Activated naive CD4-positive, alpha-beta T cell treated with anti-CD3 and anti-CD28 coated beads, Interleukin-2, amount 50 U/mL, for 72 hours (primary cell): ENCODE results near the gene GRPEL2. TPM values are rescaled to one million over a fixed set of nuclear protein-coding genes. Genes with fewer than 3 reads are reported as not detected.

Experiments
- ATAC-seq, 2 donors: fragments of 150-1000 bp; cut with Tn5 transposase; 2 replicates each; pipeline ENCODE4 v1.10.0; 2021; ENCODE audit warnings: mild to moderate bottlenecking in 2 of 2, moderate library complexity in 2 of 2
- DNase-seq, 2 donors: peaks; one replicate each; pipeline ENCODE4 v3.0.0; 2021 to 2022; ENCODE audit warnings: low spot score in 2 of 2
- H3K27ac Mint-ChIP-seq, 2 donors: one replicate each; pipeline ENCODE4 v1.8.0; 2022; ENCODE audit warnings: mild to moderate bottlenecking in 2 of 2, mixed read lengths in 2 of 2
- H3K36me3 Mint-ChIP-seq, 2 donors: one replicate each; pipeline ENCODE4 v1.8.0; 2022; ENCODE audit warnings: mixed read lengths in 2 of 2
- H3K9me3 Mint-ChIP-seq, 2 donors: one replicate each; pipeline ENCODE4 v1.8.0; 2022; ENCODE audit warnings: mixed read lengths in 2 of 2
- total RNA-seq, 2 donors: library from RNA; stranded (reverse); gene quantifications; one replicate each; pipeline ENCODE4 v1.2.3, GENCODE V29; 2022

The GRPEL2 gene
- total RNA-seq, 2 donors from 2014 or later, result 26.9 to 43.0 TPM

DNA sequence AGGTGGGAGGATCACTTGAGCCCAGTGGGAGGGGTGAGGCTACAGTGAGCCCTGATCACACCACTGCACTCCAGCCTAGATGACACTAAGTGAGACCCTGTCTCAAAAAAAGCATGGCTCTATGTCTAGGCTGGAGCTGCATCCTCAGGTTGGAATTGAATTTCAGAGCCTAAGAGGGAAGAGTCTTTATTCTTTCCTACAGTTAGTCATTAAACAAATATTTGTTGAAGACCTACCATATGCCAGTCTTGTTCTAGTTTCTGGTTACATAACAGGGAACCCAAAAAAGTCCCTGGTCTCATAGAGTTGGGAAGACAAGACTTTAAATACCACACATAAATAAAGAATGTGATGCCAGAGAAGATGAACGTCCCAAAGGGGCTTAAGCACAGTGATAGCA is 6.9 kb upstream of the GRPEL2 start:
- ATAC-seq (no peak), DNase-seq (no peak)
- no peaks in the 10 kb centered on the region for H3K9me3 Mint-ChIP-seq
- no peaks in the 10 kb centered on the region for H3K36me3 Mint-ChIP-seq
- no peak overlapping the region for H3K27ac Mint-ChIP-seq

DNA sequence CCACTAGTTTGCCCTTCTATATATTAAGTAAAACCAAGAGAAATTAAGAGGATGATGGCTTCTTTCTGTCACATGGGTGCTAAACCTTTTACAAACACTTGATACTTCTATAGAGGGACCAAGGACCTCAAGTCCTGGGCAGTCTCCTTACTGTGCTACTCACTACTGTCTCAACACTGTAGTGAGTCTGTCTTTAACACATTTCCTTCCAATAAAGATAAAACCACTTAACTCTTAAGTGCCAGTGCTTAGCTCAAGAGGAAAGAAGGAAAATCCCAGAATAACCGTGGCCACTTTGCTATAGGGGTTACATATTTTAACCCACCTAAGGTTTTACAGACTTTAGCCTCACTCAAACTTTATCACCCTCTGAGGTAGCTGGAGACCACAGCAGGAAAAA is 4.4 kb upstream of the GRPEL2 start:
- DNase-seq, result no peak
- ATAC-seq, result no peak
- Mint-ChIP-seq H3K9me3 (no peaks in the 10 kb centered on the region), H3K36me3 (peaks cover 11 to 12% of the 10 kb centered on the region in 2 donors), H3K27ac (no peak overlapping the region)

DNA sequence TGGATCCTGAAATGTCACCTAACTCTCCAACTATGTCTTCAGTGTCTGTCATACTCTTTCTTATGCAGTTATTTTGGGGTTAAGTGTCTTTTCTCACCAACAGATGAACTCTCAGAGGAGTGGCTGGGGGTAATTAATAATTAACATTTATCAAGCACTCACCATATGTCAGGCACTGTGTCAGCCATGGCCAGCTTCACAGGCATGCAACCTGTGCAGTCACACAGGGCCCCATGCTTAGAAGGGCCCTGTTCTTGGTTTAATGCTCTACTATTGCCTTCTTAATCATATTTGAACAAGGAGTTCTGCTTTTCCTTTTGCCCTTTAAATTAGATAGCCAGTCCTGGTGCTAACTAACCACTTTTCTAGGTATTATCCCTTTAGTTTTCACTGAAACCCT is 3.4 kb upstream of the GRPEL2 start:
- Mint-ChIP-seq H3K27ac (no peak overlapping the region), H3K36me3 (peaks cover 17 to 19% of the 10 kb centered on the region in 2 donors), H3K9me3 (no peaks in the 10 kb centered on the region)
- ATAC-seq, result no peak
- no peak for DNase-seq

DNA sequence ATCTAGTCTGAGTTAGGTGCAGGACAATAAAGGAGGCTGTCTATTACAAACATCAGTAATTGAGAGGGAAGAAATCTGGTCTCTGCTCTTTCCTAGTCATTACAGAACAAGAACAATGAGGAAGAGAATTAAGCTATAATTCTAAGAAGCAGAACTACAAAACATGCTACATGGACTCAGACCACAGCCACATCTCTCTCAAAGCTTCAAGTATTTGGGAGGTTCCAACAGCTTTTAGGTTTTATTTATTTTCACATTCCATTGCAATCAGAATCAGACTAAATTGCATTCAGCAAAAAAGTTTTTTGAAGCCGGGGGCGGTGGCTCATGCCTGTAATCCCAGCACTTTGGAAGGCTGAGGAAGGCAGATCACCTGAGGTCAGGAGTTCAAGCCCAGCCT is 1.1 kb upstream of the GRPEL2 start:
- peaks cover 38 to 41% of the 10 kb centered on the region in 2 donors for H3K36me3 Mint-ChIP-seq
- no peaks in the 10 kb centered on the region for H3K9me3 Mint-ChIP-seq
- ATAC-seq (no peak), DNase-seq (no peak)
- H3K27ac Mint-ChIP-seq, result peak overlapping the region in 1 of 2 donors; percentile 91

DNA sequence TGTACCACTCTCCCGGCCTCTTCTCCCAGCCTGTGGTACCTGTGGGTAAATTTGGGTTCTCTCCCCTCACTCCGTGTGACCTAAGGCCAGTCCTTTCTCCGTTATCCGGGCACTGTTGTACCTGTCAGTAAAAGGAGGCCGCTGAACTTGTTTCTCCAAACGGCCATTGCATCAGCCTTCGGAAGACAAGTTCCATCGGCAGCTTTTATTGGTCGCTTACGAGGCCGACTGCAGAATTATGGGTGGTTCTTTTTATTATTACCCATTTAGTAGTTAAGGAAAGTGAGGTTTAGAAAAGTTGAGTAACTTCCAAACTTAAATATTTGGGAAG is 558 bp downstream of the GRPEL2 start:
- Mint-ChIP-seq H3K27ac (peak overlapping the region; percentile 91 to 96), H3K9me3 (no peaks in the 10 kb centered on the region), H3K36me3 (peaks cover 55 to 58% of the 10 kb centered on the region in 2 donors)
- ATAC-seq, result peak; percentile 20 to 24
- peak in 1 of 2 donors; percentile 32 for DNase-seq

DNA sequence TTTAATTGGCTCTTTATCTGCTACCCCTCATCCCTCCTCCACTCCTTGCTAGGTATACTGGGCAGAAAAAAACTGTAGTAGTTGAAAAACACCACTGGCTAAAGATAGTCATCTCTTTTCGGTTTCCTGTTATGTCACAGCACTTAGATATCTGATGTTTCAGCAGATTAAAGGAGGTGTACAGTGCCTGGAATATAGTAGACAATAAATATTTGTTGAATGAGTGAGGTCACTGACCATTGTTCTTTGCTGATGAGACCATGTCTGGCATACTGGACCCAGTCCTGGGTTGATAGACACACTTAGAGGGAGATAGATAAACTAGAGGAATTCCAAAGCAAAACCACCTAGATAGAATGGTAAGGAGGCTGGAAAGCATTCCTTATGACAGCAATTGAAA is 3.2 kb downstream of the GRPEL2 start:
- Mint-ChIP-seq H3K36me3 (peaks cover 64 to 80% of the 10 kb centered on the region in 2 donors), H3K27ac (peak overlapping the region; percentile 76 to 91), H3K9me3 (no peaks in the 10 kb centered on the region)
- DNase-seq (no peak), ATAC-seq (no peak)

DNA sequence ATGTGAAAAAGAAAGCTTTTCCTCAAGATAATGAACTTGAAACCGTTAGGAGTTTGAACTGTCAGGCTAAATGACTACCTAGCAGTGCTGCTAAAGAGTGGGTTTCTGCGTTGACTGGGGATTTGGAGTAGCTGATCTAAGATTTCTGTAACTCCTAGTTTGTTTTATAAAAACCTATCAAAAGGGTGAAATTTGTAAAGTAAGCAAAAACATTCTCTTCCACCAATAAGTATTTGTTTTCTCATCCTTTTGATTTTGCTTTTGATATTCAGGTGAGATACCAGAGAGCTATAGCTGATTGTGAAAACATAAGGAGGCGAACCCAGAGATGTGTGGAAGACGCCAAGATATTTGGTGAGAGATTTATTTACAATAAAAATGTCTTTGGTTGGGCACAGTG is 4.1 kb downstream of the GRPEL2 start:
- DNase-seq (no peak), ATAC-seq (no peak)
- H3K9me3 Mint-ChIP-seq, result no peaks in the 10 kb centered on the region
- peak overlapping the region in 1 of 2 donors; percentile 72 for H3K27ac Mint-ChIP-seq
- H3K36me3 Mint-ChIP-seq, result peaks cover 69 to 89% of the 10 kb centered on the region in 2 donors

DNA sequence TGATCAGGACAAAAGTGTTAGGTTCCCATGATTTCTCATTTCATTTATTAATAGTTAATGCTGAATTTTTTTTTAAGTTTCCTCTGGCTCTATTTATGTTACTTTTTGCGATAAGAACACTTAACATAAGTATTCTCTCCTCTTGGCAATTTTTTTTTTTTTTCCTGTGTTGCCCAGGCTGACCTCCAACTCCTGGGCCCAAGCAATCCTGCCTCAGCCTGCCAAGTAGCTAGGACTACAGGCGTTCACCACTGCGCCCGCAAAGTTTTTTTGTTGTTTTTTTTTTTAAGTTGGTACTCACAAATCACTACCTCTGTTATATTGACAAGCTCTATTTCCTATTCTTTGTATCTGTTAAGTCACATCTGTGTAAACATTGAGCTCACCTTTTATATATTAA is 6.9 kb downstream of the GRPEL2 start:
- no peaks in the 10 kb centered on the region for H3K9me3 Mint-ChIP-seq
- ATAC-seq (no peak), DNase-seq (no peak)
- H3K27ac Mint-ChIP-seq, result peak overlapping the region in 1 of 2 donors; percentile 69
- peaks cover 60 to 86% of the 10 kb centered on the region in 2 donors for H3K36me3 Mint-ChIP-seq

DNA sequence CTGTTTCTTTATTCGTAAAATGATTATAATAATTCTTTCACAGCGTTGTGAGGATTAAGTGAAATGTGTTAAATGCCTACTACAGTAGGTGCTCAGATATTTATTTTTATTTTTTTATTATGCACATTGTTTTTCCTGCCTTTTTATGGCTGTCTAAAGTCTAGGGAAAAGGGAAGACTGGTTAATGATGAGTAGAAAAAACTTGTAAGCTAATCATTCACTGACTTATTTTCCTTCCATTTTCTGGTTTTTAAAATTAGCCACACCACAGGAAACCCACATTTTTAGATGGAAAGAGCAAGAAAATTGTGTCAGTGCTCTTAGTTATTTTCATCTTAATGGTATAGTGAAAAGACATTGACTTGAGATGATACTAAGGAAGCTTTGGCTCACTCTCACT is 8.6 kb downstream of the GRPEL2 start:
- Mint-ChIP-seq H3K9me3 (no peaks in the 10 kb centered on the region), H3K36me3 (peaks cover 52 to 69% of the 10 kb centered on the region in 2 donors), H3K27ac (peak overlapping the region in 1 of 2 donors; percentile 20)
- ATAC-seq (no peak), DNase-seq (no peak)

DNA sequence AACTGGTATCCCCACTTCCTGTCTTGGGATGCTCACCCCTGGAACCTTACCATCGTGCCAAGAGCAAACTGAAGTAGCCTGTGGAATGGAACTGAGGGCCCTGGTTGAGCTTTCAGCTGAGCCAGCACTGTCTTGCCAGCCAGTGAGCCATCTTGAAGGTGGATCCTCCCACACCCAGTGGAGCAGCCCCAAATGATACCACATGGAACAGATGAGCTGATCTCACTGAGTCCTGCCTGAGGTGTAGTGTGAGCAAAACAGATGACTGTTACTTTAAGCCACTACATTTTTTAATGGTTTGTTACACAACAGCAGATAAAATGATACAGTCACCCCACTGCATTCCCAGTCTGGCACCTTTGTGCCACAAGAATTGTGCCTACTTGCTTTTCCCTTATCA is 10.4 kb downstream of the GRPEL2 start:
- Mint-ChIP-seq H3K9me3 (no peaks in the 10 kb centered on the region), H3K36me3 (peaks cover 38 to 59% of the 10 kb centered on the region in 2 donors), H3K27ac (peak overlapping the region; percentile 31 to 60)
- DNase-seq (no peak), ATAC-seq (no peak)

DNA sequence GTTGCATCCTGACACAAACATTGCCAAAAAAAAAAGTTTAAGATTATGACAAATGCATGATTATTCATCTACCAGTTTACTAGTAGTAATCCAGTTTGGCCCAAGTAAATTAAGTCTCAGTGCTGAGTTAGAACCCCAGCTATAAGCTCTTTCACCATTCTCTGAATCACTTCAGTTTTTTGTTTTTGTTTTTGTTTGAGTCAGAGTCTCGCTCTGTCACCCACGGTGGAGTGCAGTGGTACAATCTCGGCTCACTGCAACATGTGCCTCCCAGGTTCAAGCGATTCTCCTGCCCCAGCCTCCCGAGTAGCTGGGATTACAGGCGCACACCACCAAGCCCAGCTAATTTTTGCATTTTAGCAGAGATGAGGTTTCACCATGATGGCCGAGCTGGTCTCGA is 11.1 kb downstream of the GRPEL2 start:
- peak overlapping the region in 1 of 2 donors; percentile 31 for H3K27ac Mint-ChIP-seq
- no peak for DNase-seq

DNA sequence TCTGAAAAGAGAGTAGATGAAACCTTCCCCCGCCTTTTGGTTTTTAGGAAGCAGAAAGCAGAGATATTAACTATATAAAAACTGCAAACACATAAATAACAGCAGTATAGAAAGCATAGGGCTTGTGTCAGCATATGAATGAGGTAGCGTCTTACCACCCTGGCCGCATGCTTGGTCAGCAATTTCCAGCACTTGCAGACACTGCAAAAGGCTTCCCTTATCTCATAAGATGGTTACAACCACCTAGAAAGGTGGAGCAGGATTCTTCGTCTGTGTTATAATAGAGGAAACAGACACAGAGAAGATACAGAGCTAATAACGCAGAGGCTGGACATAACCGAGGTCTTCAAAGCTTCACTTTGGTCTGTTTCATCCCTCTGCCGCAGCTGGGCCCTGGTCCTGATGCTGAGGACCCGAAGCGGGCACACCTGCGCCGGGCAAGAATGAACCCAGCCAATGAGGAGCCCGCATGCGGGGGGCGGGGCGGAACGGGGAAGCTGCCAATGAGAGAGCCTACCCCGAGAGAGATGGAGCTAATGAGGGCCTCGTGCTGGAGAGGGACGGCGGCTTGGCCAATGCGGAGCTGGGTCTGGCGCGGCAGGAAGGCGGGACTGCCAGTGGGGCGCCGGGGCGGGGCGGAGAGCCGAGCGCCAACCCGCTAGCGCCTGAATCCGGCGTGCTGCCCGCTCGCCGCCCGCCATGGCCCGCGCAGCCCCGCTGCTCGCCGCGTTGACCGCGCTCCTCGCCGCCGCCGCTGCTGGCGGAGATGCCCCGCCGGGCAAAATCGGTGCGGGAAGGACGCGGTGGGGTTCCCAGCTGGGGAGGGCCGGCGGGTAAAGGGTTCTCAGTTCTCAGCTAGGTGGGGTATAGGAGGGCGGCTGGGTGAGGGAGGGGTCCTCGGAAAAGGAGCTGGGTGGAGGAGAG is 12.3 kb downstream of the GRPEL2 start, which contains the start of gene PCYOX1L:
TSS of gene PCYOX1L (plus strand) at position 677 of the 924 bp plus-strand sequence. CDS start at position 700, 23 bp downstream.
- DNase-seq (peak; percentile 92 to 97), ATAC-seq (peak; percentile 99)
- Mint-ChIP-seq H3K27ac (peak within 1 kb of the TSS; percentile 92 to 95), H3K9me3 (no peaks in the 10 kb centered on the region), H3K36me3 (peaks cover 28 to 42% of the 10 kb centered on the region in 2 donors)

More for the DNA sequence above, 11.1 kb downstream of the GRPEL2 start:
- Mint-ChIP-seq H3K36me3 (peaks cover 34 to 52% of the 10 kb centered on the region in 2 donors), H3K9me3 (no peaks in the 10 kb centered on the region)
- ATAC-seq, result peak in 1 of 2 donors; percentile 14

DNA sequence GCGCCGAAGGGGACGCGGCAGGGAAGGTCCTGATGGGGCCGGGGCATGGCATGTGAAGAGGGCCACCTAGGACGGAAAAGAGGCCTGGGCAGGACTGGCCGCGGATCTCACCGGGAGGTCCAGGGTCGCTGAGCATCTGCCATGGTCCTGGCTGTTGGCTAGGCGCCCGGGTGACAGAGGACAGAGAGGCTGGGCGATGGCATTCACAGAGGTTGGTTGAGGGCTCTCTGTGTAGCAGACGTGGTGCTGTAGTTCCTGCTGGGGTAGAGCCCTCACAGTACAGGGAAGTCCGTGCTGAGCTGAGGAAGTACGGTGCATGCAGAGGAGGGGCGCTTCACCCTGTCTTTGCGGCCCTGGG is 13.0 kb downstream of the GRPEL2 start:
- DNase-seq (no peak), ATAC-seq (peak; percentile 10 to 14)
- no peaks in the 10 kb centered on the region for H3K9me3 Mint-ChIP-seq
- peak overlapping the region; percentile 92 to 95 for H3K27ac Mint-ChIP-seq
- H3K36me3 Mint-ChIP-seq, result peaks cover 27 to 38% of the 10 kb centered on the region in 2 donors

DNA sequence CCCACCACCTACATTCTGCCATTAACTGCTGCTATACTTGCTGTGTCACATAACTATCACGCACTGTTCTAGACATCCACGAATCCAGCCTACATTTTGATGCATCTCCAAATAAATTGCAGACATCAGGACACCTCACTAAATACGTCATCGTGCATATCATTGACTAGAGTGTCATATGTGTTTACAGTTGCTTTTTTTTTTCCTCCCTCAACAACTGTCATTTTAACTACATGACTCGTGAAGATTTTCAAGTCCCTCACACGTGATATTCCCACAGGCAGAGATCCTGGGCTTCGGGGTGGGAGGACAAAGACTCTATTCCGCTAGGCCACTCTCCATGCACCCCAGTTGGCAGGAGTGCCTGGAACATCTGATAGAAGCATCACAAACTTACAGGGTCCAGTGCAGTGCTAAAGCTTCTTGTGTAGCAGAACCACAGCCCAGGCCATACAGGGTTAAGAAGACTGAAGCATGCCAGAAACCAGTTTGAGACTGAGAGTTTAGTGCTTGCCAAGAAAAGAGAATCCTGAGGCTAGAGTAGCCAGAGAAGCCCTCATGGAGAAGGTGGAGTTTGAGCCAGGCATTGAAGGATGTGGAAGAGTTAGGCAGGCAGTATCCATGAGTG is 13.7 kb downstream of the GRPEL2 start:
- ATAC-seq (no peak), DNase-seq (no peak)
- peak overlapping the region; percentile 65 to 95 for H3K27ac Mint-ChIP-seq
- H3K36me3 Mint-ChIP-seq, result peaks cover 26 to 31% of the 10 kb centered on the region in 2 donors
- H3K9me3 Mint-ChIP-seq, result no peaks in the 10 kb centered on the region

DNA sequence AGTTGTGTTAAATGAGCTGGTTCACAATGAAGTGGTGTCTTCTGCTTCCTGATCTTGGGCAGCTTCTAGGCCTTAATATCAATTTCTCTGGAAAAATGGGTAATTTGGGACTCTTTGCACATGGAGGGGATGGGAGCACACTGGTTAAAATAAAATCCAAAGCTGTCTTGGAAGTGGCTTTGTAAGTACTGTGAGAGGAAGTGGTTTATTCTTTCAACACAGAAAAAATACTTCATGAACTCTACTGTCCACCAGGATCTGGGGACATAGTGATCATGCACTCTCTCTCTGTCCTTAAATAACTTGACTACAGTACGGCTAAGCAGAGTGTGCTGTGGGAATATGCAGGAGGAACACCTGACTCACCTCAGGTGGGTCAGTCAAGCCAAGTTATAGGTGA is 15.0 kb downstream of the GRPEL2 start:
- DNase-seq (no peak), ATAC-seq (no peak)
- peaks cover 18% of the 10 kb centered on the region in 2 donors for H3K36me3 Mint-ChIP-seq
- peak overlapping the region; percentile 66 to 71 for H3K27ac Mint-ChIP-seq
- no peaks in the 10 kb centered on the region for H3K9me3 Mint-ChIP-seq

DNA sequence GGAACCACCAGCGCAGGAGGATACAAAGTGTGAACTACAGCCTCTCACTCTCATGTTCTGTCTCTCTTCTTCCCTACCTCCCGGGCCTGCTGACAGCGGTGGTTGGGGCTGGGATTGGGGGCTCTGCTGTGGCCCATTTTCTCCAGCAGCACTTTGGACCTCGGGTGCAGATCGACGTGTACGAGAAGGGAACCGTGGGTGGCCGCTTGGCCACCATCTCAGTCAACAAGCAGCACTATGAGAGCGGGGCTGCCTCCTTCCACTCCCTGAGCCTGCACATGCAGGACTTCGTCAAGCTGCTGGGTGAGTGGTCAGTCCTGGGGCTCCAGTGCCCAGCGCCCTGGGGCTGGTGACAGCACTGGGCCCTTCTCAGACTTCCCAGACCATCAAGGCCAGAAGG is 17.2 kb downstream of the GRPEL2 start:
- Mint-ChIP-seq H3K27ac (peak overlapping the region in 1 of 2 donors; percentile 69), H3K9me3 (no peaks in the 10 kb centered on the region), H3K36me3 (peaks cover 8 to 11% of the 10 kb centered on the region in 2 donors)
- ATAC-seq (no peak), DNase-seq (no peak)

DNA sequence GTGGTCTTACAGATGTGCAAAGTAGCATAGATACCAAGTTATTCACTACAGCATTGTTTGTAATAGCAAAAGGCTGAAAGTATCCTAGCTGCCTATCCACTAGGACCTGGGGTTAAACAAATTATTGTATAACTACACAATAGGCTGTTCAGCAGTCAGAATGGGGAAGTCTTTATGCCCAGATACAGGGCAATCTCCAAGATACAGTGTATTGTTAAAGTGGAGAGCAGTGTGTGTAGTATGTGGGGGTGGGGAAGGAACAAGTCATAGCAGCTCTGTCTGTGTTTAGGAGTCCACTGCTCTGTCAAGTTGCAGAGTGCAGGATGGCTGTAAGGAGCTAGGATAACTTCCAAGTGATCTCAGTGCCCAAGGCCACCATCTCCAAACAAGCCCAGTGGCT is 18.1 kb downstream of the GRPEL2 start:
- ATAC-seq (no peak), DNase-seq (no peak)
- Mint-ChIP-seq H3K27ac (no peak overlapping the region), H3K9me3 (no peaks in the 10 kb centered on the region), H3K36me3 (peaks cover 7 to 8% of the 10 kb centered on the region in 2 donors)
